Stimulated activated CD4-positive, alpha-beta T cell treated with anti-CD3 and anti-CD28 coated beads, Interleukin-2, amount 100 ng/mL, for 48 hours (primary cell): ENCODE data around the gene TDRD10.
"Not testable (repeated sequence)": the region's sequence is repeated elsewhere in the genome, so short reads cannot be mapped to it uniquely, and the experiment has no call there.

Experiments
- DNase-seq, 2 donors: peaks; one replicate each; pipeline ENCODE4 v3.0.0-alpha.2; 2020

The TDRD10 gene

DNA sequence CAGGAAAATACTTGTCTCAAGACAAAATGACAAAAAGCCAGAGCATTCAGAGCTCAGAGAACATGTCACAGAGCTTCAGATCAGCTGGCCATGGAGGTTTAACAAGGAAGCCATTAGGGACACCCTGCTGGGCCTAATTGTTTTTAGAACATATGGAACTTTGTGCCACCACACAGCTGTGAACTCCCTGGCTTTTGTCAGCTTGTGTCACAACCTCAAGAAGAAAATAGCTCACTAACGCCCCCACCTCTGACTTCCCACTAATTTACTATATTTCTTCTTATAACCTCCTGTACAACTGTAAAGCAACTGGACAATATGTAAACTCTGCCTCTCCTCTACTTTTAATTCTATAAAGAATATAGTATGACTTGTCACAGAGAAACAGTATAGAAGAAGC, 21.0 kb upstream of the TDRD10 start:
- no peak for DNase-seq

DNA sequence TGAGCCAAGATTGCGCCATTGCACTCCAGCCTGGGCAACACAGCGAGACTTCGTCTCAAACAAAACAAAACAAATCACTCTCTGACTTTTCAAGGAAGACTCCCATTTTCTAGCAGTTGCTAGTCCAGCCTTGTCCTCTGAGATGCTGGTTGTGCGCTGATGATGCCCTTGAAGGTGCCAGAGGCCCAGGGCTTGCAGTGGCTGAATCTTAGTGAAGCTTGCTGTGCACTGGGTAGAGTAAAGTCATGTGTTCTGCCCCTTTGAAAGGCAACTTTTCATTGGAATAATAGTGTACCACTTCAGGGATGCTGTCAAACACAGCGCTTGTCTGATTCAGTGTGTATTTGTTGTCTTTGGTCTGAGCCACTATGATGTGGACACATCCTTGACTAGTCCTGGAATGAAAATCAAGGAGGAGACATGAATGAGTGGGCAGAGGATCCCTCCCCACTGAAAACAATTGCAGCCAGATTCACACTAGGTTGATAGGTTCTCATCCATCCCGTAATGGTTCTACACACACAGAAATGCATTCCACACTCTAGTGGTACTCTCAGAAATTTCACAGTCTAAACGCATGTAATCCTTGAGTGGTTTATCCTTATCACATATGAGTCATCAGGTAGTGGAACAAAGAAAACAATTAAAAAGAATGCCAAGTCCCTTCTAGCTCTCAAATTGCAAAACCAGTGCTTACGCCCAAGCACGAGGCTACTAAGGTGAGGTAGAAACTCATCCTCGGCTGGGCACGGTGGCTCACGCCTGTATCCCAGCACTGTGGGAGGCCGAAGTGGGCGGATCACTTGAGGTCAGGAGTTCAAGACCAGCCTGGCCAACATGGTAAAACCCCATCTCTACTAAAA, 17.8 kb upstream of the TDRD10 start:
- DNase-seq, result no peak

DNA sequence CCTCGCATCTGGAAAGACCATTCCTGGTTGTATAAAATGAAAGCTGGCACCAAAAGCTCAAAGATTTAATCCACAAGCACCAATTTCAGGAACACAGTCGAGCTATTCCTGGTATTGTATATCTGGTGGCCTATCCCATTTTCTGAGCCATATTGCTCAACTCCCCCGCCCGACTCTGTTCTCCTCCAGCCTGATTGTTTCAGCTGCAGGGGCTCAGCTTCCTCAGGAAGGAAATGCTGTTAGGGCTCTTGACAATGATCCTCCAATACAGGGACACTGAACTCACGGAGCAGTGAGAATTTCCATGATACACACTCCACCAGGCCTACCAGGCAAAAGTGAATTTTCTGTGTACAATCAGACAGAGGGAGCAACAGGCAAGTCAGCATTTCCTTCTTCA, 16.9 kb upstream of the TDRD10 start:
- DNase-seq, result no peak

DNA sequence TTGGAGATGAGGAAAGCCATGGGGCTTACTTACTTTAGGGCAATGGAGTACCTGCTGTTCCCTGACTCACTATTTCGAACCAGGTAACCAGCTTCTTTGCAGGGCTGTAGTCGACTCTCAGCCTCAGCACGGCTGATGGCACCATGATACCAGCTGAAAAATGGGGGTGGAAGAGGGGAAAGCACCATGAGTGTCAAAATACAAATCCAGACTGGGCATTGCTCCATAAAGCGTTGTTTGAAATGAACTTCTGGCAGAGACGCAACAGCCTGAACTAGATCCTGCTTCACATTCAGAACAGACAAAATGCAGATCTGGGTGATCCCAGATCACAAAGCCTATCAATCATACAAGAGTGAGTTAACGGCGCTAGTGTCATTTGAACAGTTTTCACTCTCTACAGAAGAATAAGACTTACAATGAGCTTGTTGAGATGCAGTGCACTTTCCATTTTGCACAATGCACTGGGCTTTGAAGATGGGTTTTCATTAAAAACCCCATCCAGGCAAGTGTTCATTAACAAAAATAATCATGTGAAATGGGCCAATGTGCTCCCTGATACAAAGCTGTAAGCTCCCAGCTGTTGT, 16.0 kb upstream of the TDRD10 start:
- no peak for DNase-seq

DNA sequence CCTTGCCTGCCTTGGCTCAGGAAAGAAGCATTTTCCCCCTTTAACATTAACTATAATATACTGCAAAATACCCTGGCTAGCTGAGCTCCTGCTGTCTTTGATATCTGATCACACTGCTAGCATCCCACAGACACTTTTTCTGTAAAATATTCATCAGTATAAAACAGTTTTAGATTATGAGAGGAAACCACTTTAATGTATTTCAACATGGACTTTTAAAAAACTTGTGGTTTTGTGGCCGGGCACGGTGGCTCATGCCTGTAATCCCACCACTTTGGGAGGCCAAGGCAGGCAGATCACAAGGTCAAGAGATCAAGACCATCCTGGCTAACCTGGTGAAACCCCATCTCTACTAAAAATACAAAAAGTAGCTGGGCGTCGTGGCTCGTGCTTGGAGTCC, 15.3 kb upstream of the TDRD10 start:
- DNase-seq, result not testable (repeated sequence)

DNA sequence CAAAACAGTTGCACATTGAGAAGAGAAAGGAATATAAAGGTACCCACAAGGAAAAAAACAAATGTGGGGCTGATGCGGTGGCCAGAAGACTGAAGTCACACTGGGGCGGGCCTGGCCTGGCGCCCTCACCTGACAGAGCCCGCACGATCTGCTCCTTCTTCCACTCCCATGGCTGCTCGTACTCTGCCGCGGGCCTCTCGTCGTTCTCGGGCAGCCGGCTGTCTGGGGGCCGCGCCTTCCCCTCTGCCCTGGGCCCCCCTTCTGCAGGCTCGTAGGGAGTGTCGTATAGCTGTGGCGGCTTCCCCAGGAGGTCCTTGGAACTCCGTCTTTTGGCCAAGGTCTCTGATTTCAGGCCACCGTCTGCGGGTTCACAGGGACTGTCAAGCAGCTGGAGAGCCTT, 13.1 kb upstream of the TDRD10 start:
- DNase-seq, result no peak

DNA sequence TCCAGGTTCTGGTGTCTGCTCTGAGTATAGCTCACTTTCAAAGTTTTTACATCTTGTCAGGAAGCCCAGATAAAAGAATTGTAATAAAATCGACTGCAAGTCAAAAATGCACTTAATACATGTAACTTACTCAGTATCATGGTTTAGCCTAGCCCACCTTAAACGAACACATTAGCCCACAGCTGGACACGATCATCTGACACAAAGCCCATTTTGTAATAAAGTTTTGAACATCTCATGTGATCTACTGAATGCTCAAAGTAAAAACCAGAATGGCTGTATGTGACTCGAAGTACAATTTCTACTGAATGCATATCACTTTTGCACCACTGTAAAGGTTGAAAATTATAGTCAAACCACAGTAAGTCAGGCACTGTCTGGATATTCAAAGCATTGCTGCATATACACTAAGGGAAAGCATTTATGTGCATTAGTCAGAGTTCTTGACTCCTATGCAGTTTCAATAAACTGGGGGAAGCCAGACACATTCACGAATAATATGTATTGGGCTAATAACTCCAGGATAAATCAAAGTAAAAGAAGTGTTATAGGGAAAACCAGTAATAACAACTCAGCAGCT, 12.2 kb upstream of the TDRD10 start:
- DNase-seq, result no peak

DNA sequence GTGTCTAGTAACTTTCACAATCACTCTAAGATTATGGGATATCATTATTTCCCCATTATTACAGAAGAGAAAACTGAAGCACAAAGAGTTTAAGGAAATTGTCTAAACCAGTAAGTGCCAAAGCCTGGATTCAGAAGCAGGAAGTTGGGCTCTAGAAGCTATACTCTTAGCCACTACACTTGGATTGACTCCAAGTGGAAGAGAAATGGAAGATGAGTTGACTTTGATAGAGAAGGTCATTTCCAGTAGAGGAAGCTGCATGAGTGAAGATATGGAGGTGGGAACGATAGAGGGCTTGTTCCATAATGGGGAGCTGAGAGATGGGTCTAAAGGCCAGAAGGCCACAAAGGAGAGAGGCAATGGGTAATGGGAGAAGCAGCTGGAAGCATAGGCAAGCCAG, 11.7 kb upstream of the TDRD10 start:
- DNase-seq, result no peak

DNA sequence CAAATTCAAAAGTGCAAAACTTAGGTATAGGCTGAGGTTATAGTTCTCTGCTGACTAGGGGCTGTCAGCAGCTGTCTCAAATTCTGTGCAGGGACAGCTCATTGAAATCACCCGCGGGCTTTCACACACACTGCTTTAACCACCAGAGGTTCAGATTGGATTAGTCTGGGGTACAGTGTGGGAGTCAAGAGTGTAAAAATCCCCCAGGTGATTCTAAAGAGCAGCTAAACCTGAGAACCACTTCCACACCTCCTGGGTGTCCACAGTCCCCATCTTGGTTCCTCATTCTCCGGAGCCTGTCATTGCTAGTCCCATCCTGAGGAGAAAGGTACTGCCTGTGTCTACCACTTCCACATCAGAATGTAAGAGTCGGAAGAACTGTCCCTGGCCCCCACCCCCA, 9.9 kb upstream of the TDRD10 start:
- DNase-seq, result no peak

DNA sequence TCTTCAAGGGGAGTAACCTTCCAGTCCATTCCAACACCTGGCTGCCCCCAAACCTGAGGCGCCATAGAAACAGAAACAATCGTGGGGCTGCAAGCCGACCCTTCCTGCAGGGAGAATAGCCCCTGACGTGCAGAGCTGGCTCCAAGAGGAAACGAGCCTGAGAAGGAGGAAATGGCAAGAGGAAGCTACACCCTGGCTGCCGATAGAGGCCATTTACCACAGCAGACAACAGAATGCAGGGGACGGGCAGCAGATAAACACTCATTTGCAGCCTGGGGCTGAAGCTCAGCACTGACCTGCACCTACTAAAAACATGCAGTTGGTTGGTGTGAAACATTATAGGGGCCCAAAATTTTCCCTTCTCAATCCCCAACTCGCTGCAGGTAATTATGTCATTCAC, 8.7 kb upstream of the TDRD10 start:
- no peak for DNase-seq

DNA sequence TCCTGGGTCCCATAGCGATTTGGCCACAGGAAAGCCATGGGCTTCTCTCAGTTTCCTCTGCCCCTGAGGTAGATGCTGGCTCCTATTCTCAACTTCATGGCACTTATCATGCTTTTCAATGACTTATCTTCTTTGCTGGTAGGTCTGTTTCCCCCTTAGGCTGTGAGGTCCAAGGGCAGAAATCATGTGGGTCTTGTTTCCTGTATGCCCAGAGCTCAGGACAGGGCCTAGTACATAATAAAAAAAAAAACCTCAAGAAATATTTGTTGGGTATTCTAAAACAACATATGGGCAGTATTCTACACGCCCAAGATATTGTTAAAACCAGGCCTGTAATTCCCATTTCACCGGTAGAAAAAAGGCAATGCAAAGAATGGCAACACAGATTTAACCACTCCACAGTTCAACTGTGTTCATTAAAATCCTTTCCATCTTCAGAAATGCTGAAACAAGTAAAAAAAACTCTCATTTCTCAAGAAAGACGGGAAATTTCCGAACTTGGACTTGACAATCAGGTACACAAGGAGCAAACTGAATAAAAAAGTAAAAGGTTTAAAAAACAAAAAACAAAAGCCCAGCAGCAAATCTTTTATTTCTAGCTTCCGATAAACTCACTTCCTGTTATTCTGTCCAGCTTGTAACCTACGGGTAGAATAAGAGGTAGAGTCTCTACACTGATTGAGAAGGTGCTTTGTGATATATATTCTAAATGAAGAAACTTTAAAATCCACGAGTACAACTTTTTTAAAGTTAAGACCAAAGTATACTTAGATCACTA, 6.3 kb upstream of the TDRD10 start:
- no peak for DNase-seq

DNA sequence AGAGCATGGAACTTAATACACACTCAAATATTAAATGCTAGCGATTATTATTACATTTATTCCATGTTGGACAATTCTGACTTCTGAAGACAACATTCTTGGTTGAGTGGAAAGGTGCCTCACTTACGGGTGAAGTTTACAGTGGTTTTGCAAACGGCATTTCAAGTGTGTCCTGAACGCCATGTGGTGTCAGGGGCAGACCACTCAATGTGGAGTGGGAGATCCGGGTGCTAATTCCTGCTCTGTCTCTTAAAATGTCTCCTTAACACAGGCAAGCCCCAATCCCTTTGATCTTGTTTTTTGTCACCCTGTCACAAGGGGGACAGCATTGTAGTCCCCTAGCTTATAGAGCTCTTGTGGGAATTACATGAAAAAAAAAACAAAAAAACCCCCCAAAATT, 5.6 kb upstream of the TDRD10 start:
- DNase-seq, result no peak

DNA sequence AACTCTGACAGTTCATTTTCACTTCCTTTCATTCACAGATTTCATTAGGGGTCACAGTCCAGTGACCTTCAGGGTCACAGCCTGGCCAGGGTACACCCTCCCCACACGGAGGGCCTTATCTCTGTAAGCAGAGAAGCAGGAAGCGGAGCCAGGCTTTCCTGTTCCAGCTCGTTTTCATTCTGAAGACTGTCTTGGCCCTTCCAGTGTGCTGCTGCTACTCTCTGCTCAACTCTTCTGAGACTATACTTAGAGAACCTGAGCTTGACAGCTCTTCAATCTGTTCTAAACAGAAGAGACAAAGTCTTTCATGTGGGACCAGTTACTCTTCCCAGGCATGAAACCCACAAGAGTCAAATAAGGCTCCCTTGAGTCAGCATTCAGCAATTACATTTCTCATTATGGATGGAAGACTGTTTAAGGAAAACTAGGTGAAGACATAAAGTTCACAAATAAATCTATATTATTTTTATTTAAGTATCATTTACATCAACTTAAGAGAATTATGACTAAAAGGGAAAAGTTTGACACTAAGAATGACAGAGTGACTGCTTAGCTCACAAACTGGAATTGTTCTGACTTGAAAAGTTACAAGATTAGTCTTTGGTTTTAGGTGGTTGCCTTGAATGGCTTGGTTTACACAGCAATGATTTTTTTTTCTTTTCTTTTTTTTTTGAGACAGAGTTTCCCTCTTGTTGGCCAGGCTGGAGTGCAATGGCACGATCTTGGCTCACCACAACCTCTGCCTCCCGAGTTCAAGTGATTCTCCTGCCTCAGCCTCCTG, 4.8 kb upstream of the TDRD10 start:
- DNase-seq, result no peak

DNA sequence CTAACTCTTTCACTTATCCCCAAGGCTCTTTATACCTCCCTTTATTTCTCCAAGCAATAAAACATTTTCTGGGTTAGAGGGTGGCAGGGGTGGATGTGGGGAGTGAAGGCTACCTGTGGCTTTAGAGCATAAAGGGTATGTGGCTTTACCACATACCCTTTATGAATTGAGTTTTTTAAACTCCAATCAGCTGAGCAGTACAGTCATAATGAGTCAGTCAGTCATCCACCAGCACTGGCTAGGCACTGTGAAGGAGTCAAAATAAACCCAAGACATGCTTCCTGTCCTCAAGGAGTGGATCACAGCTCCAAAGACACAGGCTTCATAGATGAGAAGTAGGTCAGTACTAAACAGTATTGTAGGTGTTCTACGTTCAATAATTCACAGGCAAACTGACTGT, 2.6 kb upstream of the TDRD10 start:
- no peak for DNase-seq

DNA sequence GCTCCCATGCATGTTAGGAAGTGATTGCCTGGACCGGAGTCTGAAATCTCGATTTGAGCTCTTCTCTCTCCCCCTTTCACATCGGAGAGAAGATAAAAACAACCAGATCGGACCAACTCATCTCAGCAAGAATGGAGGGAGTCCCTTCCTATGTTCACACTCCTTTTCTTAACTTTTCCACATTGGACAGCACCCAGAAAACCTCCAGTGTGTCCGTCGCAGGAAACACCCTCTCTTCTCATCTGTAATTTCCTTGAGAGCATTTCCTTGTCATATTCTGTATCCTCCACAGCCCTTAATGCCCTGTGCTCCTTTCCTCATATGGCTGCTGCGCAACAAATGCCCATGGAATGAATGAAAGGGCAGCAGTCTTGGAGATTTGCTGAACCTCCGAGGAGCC, 1.5 kb upstream of the TDRD10 start:
- DNase-seq, result no peak

DNA sequence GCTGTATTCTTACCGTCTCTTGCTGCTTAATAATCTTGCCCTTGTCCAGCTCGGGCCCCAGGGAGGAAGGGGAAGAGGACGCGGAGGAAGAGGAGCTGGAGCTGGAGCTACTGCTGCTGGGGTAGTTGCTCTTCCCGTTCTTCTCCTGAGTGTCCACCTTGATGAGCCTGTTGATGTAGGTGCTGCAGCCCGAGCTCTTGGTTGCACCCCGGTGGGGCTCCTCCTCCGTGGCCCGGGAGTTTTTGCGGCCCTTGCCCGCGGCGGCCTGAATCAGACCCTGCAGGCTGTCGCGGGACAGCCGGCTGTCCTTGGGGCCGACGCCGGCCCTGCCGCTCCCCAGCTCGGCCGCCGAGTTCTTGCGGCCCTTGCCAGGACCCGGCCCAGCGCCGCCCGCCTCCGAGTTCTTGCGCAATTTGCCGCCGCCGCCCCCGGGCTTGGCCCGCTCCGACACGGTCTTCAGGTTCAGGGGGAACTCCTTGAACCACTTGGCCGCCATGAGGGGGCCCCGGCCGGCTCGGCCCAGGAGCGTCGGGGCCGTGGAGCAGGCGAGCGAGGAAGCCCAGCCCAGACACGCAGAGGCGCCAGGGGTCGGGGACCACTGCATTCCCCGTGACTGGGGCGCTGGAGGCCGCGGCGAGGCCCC, 475 bp upstream of the TDRD10 start:
- DNase-seq, result no peak

DNA sequence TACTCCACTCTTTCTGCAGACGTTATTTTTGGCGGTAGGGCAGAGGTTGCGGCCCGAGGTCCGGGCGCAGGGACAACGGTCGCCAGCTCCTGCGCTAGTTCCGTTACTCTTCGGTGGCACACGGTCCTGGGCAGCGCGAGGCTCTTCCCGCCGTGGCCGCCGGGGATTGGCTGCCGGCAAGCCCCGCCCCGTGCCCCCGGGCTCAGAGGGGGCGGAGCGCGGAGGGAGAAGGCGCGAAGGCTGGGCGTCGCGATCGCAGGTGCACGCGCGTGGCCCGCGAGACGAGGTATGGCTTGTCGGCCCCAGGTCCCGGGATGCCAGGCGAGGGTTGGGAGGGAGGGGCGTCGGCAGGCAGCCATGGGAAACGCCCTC, 711 bp downstream of the TDRD10 start:
- DNase-seq, result no peak

DNA sequence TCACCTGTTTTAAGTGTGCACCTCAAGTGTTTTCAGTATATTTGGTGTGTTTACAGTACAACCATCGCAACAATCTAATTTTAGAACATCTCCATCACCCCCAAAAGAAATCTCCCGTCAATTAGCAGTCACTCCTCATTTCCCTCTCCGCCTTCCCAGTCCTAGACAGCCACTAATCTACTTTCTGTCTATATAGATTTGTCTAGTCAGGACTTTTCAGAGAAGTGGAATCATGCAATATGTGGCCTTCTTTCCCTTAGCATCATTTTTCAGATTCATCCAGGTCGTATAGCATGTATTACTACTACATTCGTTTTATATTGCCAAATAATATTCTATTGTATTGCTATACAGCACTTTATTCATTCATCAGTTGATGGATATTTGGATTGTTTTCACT, 1.9 kb downstream of the TDRD10 start:
- DNase-seq, result no peak

DNA sequence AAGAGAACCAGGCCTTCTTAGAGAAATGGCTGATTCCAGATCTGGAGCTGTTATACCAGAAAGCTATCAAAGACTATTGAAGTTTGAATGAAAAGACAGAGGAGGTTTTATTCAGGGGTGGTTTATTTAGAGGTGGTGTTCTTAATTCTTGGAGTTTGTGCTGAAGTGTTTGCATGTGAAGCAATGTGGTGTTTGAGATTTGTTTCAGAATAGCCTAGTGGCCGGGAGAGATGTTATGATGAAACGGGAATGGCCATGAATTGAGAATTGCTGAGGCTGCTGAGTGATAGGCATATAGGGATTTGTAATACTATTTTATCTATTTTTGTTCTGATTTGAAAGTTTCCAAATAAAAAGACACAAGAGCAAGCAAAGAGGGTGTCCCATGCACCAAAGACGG, 10.7 kb downstream of the TDRD10 start:
- DNase-seq, result no peak

DNA sequence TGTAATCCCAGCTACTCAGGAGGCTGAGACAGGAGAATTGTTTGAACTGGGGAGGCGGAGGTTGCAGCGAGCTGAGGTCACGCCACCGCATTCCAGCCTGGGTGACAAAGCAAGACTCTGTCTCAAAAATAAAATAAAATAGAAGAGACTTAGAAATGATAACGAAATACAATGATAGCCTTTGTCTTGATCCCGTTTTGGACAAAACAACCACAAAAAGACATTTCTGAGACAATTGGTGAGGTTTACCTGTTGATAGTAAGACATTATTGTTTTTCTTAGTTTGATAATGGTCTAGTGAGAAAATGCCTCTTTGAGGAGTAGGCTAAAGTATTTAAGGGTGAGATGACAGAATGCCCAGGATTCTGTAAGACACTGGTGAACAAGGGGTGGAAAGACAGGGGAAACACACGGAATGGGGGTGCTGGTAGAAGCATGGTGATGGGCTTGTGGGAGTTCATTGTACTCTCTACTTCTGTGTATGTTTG, 12.1 kb downstream of the TDRD10 start:
- no peak for DNase-seq

DNA sequence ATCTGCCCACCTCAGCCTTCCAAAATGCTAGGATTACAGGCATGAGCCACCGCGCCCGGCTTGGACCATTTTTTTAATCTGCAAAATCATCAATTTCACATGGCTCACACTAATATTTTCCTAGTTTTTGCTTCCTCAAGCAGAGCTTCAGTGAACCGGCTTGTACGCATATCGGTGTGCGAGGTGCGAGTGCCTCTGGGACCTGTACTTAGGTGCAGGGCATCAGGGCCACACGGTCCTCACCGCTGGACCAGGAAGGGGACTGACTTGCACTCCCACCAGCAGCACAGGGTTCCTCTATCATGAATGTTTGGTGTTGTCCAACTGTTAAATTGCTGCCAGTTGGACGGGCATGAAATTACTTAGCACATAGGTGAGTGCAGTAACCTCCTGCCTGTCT, 15.6 kb downstream of the TDRD10 start:
- no peak for DNase-seq

DNA sequence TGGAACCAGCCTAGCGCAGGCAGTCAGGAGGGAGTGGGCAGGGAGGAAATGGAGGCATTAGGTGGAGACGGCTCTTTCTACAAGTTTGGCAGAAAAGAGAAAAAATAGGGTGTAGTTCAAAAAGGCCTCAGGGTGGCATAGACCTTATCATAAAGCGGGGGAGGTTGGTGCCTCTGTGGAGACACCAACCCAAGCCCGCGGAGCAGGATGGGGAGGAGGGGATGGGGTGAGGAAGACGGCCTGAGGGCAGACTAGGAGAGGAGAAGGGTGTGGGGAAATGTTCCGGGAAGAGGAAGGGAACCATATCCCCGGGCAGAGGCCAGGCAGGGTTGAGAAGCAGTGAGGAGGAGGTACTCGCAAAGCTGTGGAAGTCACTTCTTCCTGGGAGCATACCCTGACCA, 17.6 kb downstream of the TDRD10 start:
- DNase-seq, result no peak
